Activated naive CD4-positive, alpha-beta T cell treated with anti-CD3 and anti-CD28 coated beads, Interleukin-2, amount 10 ng/mL, durations not matched to agents 7 days and 5 days (primary cell): ENCODE measurements around the gene CARS1.

ENCODE experiments used
- CTCF ChIA-PET: fragments of 350-600 bp; sonication (Branson Sonifier 250); formaldehyde crosslinking; loops from one replicate; lab custom pipeline; 2021; ENCODE audit warnings: antibody characterized with exemption; lab: Charles Lee
- DNase-seq: peaks from one replicate; pipeline ENCODE4 v3.0.0-alpha.2; 2020
- H3K27ac Mint-ChIP-seq: one replicate; pipeline ENCODE4 v1.8.0; 2021; ENCODE audit warnings: mild to moderate bottlenecking, moderate library complexity, mixed read lengths
- H3K27me3 Mint-ChIP-seq: one replicate; pipeline ENCODE4 v1.8.0; 2021; ENCODE audit warnings: mild to moderate bottlenecking, mixed read lengths
- H3K36me3 Mint-ChIP-seq: one replicate; pipeline ENCODE4 v1.8.0; 2021; ENCODE audit warnings: mixed read lengths
- H3K4me1 Mint-ChIP-seq: one replicate; pipeline ENCODE4 v1.8.0; 2021; ENCODE audit warnings: mixed read lengths
- H3K4me3 Mint-ChIP-seq: one replicate; pipeline ENCODE4 v1.8.0; 2021; ENCODE audit warnings: mild to moderate bottlenecking, moderate library complexity, mixed read lengths
- H3K9me3 Mint-ChIP-seq: one replicate; pipeline ENCODE4 v1.8.0; 2021; ENCODE audit warnings: mixed read lengths

The CARS1 gene

GRCh38 chr11:3044915-3045314, 12.3 kb downstream of the CARS1 start:
- H3K4me1 Mint-ChIP-seq: peaks cover 7% of the 10 kb centered on the region
- no peak overlapping the region for H3K27ac Mint-ChIP-seq
- CTCF ChIA-PET: no interaction called here
- H3K4me3 Mint-ChIP-seq: no peak overlapping the region
- H3K27me3 Mint-ChIP-seq: no peaks in the 10 kb centered on the region
- DNase-seq: no peak
- H3K9me3 Mint-ChIP-seq: no peaks in the 10 kb centered on the region
- H3K36me3 Mint-ChIP-seq: peaks cover 38% of the 10 kb centered on the region

GRCh38 chr11:3044004-3044403, 13.2 kb downstream of the CARS1 start:
- Mint-ChIP-seq H3K36me3 (peaks cover 38% of the 10 kb centered on the region), H3K4me1 (peaks cover 5% of the 10 kb centered on the region), H3K4me3 (no peak overlapping the region), H3K27ac (no peak overlapping the region), H3K27me3 (no peaks in the 10 kb centered on the region), H3K9me3 (no peaks in the 10 kb centered on the region)
- no peak for DNase-seq
- CTCF ChIA-PET: no interaction called here

GRCh38 chr11:3043315-3043871, 13.8 kb downstream of the CARS1 start:
- Mint-ChIP-seq H3K27me3 (no peaks in the 10 kb centered on the region), H3K36me3 (peaks cover 41% of the 10 kb centered on the region), H3K9me3 (no peaks in the 10 kb centered on the region), H3K4me1 (peaks cover 8% of the 10 kb centered on the region), H3K27ac (no peak overlapping the region), H3K4me3 (no peak overlapping the region)
- CTCF ChIA-PET: no interaction called here
- no peak for DNase-seq

GRCh38 chr11:3042496-3043314, 14.5 kb downstream of the CARS1 start:
- H3K27me3 Mint-ChIP-seq: no peaks in the 10 kb centered on the region
- DNase-seq: no peak
- CTCF ChIA-PET: no interaction called here
- H3K27ac Mint-ChIP-seq: no peak overlapping the region
- H3K4me3 Mint-ChIP-seq: no peak overlapping the region
- H3K36me3 Mint-ChIP-seq: peaks cover 46% of the 10 kb centered on the region
- H3K4me1 Mint-ChIP-seq: peaks cover 13% of the 10 kb centered on the region
- no peaks in the 10 kb centered on the region for H3K9me3 Mint-ChIP-seq

GRCh38 chr11:3041699-3042441, 15.4 kb downstream of the CARS1 start:
- Mint-ChIP-seq H3K4me1 (peaks cover 21% of the 10 kb centered on the region), H3K27ac (no peak overlapping the region), H3K9me3 (no peaks in the 10 kb centered on the region), H3K4me3 (no peak overlapping the region), H3K36me3 (peaks cover 54% of the 10 kb centered on the region), H3K27me3 (no peaks in the 10 kb centered on the region)
- DNase-seq: no peak
- CTCF ChIA-PET: no interaction called here

GRCh38 chr11:3040881-3041280, 16.3 kb downstream of the CARS1 start:
- Mint-ChIP-seq H3K4me1 (peaks cover 29% of the 10 kb centered on the region), H3K27ac (no peak overlapping the region), H3K27me3 (no peaks in the 10 kb centered on the region), H3K36me3 (peaks cover 59% of the 10 kb centered on the region), H3K9me3 (no peaks in the 10 kb centered on the region), H3K4me3 (no peak overlapping the region)
- DNase-seq: no peak
- CTCF ChIA-PET: no interaction called here

- H3K27me3 Mint-ChIP-seq: no peaks in the 10 kb centered on the region
- peaks cover 31% of the 10 kb centered on the region for H3K4me1 Mint-ChIP-seq
- peak overlapping the region; percentile 42 for H3K27ac Mint-ChIP-seq
- no peaks in the 10 kb centered on the region for H3K9me3 Mint-ChIP-seq
- CTCF ChIA-PET: interaction anchor here (1.0 to 5.5 kb wide), 16 partner anchors 8 to 108 kb away, joined by 3 to 59 read pairs (median 4); no protein-coding TSS in a partner anchor
- no peak overlapping the region for H3K4me3 Mint-ChIP-seq
- H3K36me3 Mint-ChIP-seq: peaks cover 63% of the 10 kb centered on the region
- DNase-seq: no peak
These were observed 19.3 kb downstream of the CARS1 start for GRCh38 chr11:3037945-3038271.

- Mint-ChIP-seq H3K27ac (peak overlapping the region; percentile 63), H3K36me3 (peaks cover 65% of the 10 kb centered on the region), H3K9me3 (no peaks in the 10 kb centered on the region), H3K4me1 (peaks cover 35% of the 10 kb centered on the region), H3K27me3 (no peaks in the 10 kb centered on the region), H3K4me3 (no peak overlapping the region)
- CTCF ChIA-PET: interaction anchor here (0.7 to 5.5 kb wide), 16 partner anchors 8 to 1518 kb away, joined by 3 to 59 read pairs (median 5); no protein-coding TSS in a partner anchor
- peak; percentile 67 for DNase-seq
These were observed 19.9 kb downstream of the CARS1 start for GRCh38 chr11:3037040-3037944.

- DNase-seq: no peak
- H3K4me3 Mint-ChIP-seq: no peak overlapping the region
- H3K36me3 Mint-ChIP-seq: peaks cover 60% of the 10 kb centered on the region
- H3K27ac Mint-ChIP-seq: peak overlapping the region; percentile 28
- peaks cover 36% of the 10 kb centered on the region for H3K4me1 Mint-ChIP-seq
- no peaks in the 10 kb centered on the region for H3K27me3 Mint-ChIP-seq
- CTCF ChIA-PET: interaction anchor here (1.2 to 5.5 kb wide), 6 partner anchors 13 to 106 kb away, joined by 3 to 59 read pairs (median 8); no protein-coding TSS in a partner anchor
- no peaks in the 10 kb centered on the region for H3K9me3 Mint-ChIP-seq
These were observed 20.8 kb downstream of the CARS1 start for GRCh38 chr11:3036419-3036818.

GRCh38 chr11:3035333-3035732, 21.9 kb downstream of the CARS1 start:
- H3K36me3 Mint-ChIP-seq: peaks cover 62% of the 10 kb centered on the region
- DNase-seq: no peak
- H3K27ac Mint-ChIP-seq: no peak overlapping the region
- H3K4me3 Mint-ChIP-seq: no peak overlapping the region
- no peaks in the 10 kb centered on the region for H3K9me3 Mint-ChIP-seq
- peaks cover 43% of the 10 kb centered on the region for H3K4me1 Mint-ChIP-seq
- H3K27me3 Mint-ChIP-seq: no peaks in the 10 kb centered on the region
- CTCF ChIA-PET: interaction anchor here (0.6 to 5.5 kb wide), 4 partner anchors 9 to 60 kb away, joined by 3 to 59 read pairs (median 4); no protein-coding TSS in a partner anchor

GRCh38 chr11:3030289-3031070, 26.7 kb downstream of the CARS1 start:
- no peak for DNase-seq
- no peaks in the 10 kb centered on the region for H3K9me3 Mint-ChIP-seq
- peaks cover 62% of the 10 kb centered on the region for H3K36me3 Mint-ChIP-seq
- H3K4me1 Mint-ChIP-seq: peaks cover 23% of the 10 kb centered on the region
- no peaks in the 10 kb centered on the region for H3K27me3 Mint-ChIP-seq
- H3K4me3 Mint-ChIP-seq: no peak overlapping the region
- peak overlapping the region; percentile 1 for H3K27ac Mint-ChIP-seq
- CTCF ChIA-PET: interaction anchor here (2.1 kb wide), 1 partner anchor 61 kb away, joined by 6 read pairs; no protein-coding TSS in a partner anchor

- Mint-ChIP-seq H3K4me1 (peaks cover 23% of the 10 kb centered on the region), H3K9me3 (no peaks in the 10 kb centered on the region), H3K27me3 (no peaks in the 10 kb centered on the region), H3K4me3 (no peak overlapping the region), H3K36me3 (peaks cover 60% of the 10 kb centered on the region), H3K27ac (no peak overlapping the region)
- no peak for DNase-seq
- CTCF ChIA-PET: interaction anchor here (0.6 to 1.7 kb wide), 2 partner anchors 9 kb away, joined by 3 to 6 read pairs; no protein-coding TSS in a partner anchor
These were observed 28.4 kb downstream of the CARS1 start for GRCh38 chr11:3028813-3029212.

GRCh38 chr11:3026803-3027202, 30.4 kb downstream of the CARS1 start:
- CTCF ChIA-PET: interaction anchor here (0.6 to 0.7 kb wide), 2 partner anchors 9 to 10 kb away, joined by 3 read pairs; no protein-coding TSS in a partner anchor
- Mint-ChIP-seq H3K4me3 (no peak overlapping the region), H3K4me1 (peaks cover 39% of the 10 kb centered on the region), H3K36me3 (peaks cover 68% of the 10 kb centered on the region), H3K27me3 (no peaks in the 10 kb centered on the region), H3K9me3 (no peaks in the 10 kb centered on the region), H3K27ac (no peak overlapping the region)
- DNase-seq: no peak
